Activated CD4-positive, alpha-beta T cell treated with anti-CD3 and anti-CD28 coated beads, Interleukin-2, amount 10 ng/mL, durations not matched to agents 7 days and 5 days (primary cell): Measurements from ENCODE around the gene SPIN3. TPM values are rescaled to one million over a fixed set of nuclear protein-coding genes. Genes with fewer than 3 reads are reported as not detected.
"Not testable (repeated sequence)": the region's sequence is repeated elsewhere in the genome, so short reads cannot be mapped to it uniquely, and the experiment has no call there.

ENCODE experiments used
- CTCF ChIA-PET: fragments of 350-600 bp; sonication (Branson Sonifier 250); formaldehyde crosslinking; loops from one replicate; lab custom pipeline; 2021; ENCODE audit warnings: antibody characterized with exemption; lab: Charles Lee
- POLR2A ChIA-PET: fragments of 350-600 bp; sonication (Branson Sonifier 250); formaldehyde crosslinking; loops from one replicate; lab custom pipeline; 2021; ENCODE audit warnings: antibody characterized with exemption; lab: Charles Lee
- DNase-seq: peaks from one replicate; pipeline ENCODE4 v3.0.0-alpha.2; 2020
- H3K27ac Mint-ChIP-seq: one replicate; pipeline ENCODE4 v1.8.0; 2021; ENCODE audit warnings: mild to moderate bottlenecking, moderate library complexity, mixed read lengths
- H3K27me3 Mint-ChIP-seq: one replicate; pipeline ENCODE4 v1.8.0; 2021; ENCODE audit warnings: mixed read lengths
- H3K36me3 Mint-ChIP-seq: one replicate; pipeline ENCODE4 v1.8.0; 2021; ENCODE audit warnings: low read depth, mixed read lengths
- H3K4me1 Mint-ChIP-seq: one replicate; pipeline ENCODE4 v1.8.0; 2021; ENCODE audit warnings: mixed read lengths
- H3K4me3 Mint-ChIP-seq: one replicate; pipeline ENCODE4 v1.8.0; 2021; ENCODE audit warnings: mild to moderate bottlenecking, moderate library complexity, mixed read lengths
- H3K9me3 Mint-ChIP-seq: one replicate; pipeline ENCODE4 v1.8.0; 2021; ENCODE audit warnings: mixed read lengths
- total RNA-seq, 2 experiments: library from RNA; stranded (reverse); gene quantifications; one replicate each; pipeline ENCODE4 v1.2.3, GENCODE V29; 2021

Gene SPIN3
- total RNA-seq, 2 experiments from 2014 or later, result 9.9 to 10.1 TPM

GRCh38 chrX:56946201-56946600, 49.1 kb downstream of the SPIN3 start:
- H3K27me3 Mint-ChIP-seq, CTCF ChIA-PET, DNase-seq, POLR2A ChIA-PET, H3K9me3 Mint-ChIP-seq, H3K4me1 Mint-ChIP-seq, H3K36me3 Mint-ChIP-seq, H3K27ac Mint-ChIP-seq, H3K4me3 Mint-ChIP-seq: not testable (repeated sequence)

DNA sequence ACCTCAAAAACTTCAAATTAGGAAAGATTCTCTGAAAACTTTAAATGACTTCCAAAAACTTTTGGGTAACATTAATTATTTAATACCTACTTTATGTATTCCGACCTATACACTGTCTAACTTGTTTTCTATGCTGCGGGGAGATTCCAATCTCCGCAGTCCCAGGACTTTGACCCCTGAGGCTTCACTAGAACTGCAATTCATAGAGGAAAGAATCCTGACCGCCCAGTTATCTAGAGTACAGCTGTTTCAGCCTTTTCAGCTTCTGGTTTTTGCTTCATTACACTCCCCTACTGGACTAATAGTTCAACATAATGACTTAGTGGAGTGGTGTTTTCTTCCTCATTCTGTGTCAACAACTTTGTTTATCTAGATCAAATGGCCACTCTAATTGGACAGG, 50.1 kb downstream of the SPIN3 start:
- not testable (repeated sequence) for H3K27ac Mint-ChIP-seq

GRCh38 chrX:56943264-56943663, 52.1 kb downstream of the SPIN3 start:
- no peak for DNase-seq
- H3K36me3 Mint-ChIP-seq, result no peaks in the 10 kb centered on the region

More for the DNA sequence above, 50.1 kb downstream of the SPIN3 start:
- H3K4me3 Mint-ChIP-seq, H3K36me3 Mint-ChIP-seq, POLR2A ChIA-PET, H3K4me1 Mint-ChIP-seq, H3K9me3 Mint-ChIP-seq, CTCF ChIA-PET, H3K27me3 Mint-ChIP-seq, DNase-seq: not testable (repeated sequence)

More at GRCh38 chrX:56943264-56943663, 52.1 kb downstream of the SPIN3 start:
- Mint-ChIP-seq H3K4me3 (no peak overlapping the region), H3K27ac (no peak overlapping the region), H3K4me1 (no peaks in the 10 kb centered on the region), H3K27me3 (no peaks in the 10 kb centered on the region), H3K9me3 (peaks cover 2% of the 10 kb centered on the region)
- ChIA-PET CTCF (no interaction called here), POLR2A (no interaction called here)

Other genes with a start within 250 kb of the SPIN3 start
- 10 to 100 TPM; 10.4 to 12.0 TPM for gene SPIN2B, start 126.0 kb upstream of the SPIN3 start, total RNA-seq
- under 1 TPM; 0.97 to 1.00 TPM for gene SPIN2A, start 141.9 kb upstream of the SPIN3 start, total RNA-seq